Heart left ventricle (tissue), 13 donors: ENCODE results near the gene CLASP2.

Experiments
- CTCF ChIP-seq, 12 donors: fragments of 200-600 bp; sonication (generic) in 4 of 12; IDR thresholded peaks; one replicate each; pipeline versions ENCODE4 v1.5.0 to v1.8.0; 2018 to 2022; ENCODE audit warnings: antibody characterized with exemption in 12 of 12, mild to moderate bottlenecking in 5 of 12
- POLR2A ChIP-seq, 2 donors: fragments of 450-650 bp; IDR thresholded peaks; one replicate each; pipeline ENCODE4 v1.6.1; 2017; ENCODE audit warnings: antibody characterized with exemption in 2 of 2, mild to moderate bottlenecking in 2 of 2, moderate library complexity in 2 of 2
- donor health status: ischemic (EF 13 %, LVEDD 7.1; RV severe dilation, severe dysfunction).
- donor health status: DM: no; HTN: yes; CAD: no.
- donor health status: DM: no; HTN: no; CAD: no.
- donor health status: ischemic (EF 25% LVEDD 6.9; RV normal size, moderate dysfunction).
- donor health status: ischemic (EF 25% LVEDD 5.7; RV mildly dilated, moderate dysfunction).
- donor health status: ischemic (EF 35%, LVEDD 5.7; RV mildly dilated, moderate dysfunction).
- donor health status: nonischemic (EF 11% LVEDD 7.7; RV severe dilation, severe dysfunction).
- donor health status: DM: yes; HTN: yes; CAD: no.
- donor health status: PGD.
- donor health status: ischemic (EF 29% LVEDD 5.4; RV normal size, mild dysfunction).
- donor health status: nonischemic (EF 23%, LVEDD 6.1; RV moderate dilation, normal function).

GRCh38 chr3:33496449-33496848 is 221.6 kb downstream of the CLASP2 start:
- TF ChIP-seq CTCF (IDR thresholded peaks at IDR 0.05), result no peak
- no peak for TF ChIP-seq POLR2A (IDR thresholded peaks at IDR 0.05)
